ENCODE measurements around the gene GMNN.
"Not testable (repeated sequence)": the region's sequence is repeated elsewhere in the genome, so short reads cannot be mapped to it uniquely, and the experiment has no call there.

GMNN gene

DNA sequence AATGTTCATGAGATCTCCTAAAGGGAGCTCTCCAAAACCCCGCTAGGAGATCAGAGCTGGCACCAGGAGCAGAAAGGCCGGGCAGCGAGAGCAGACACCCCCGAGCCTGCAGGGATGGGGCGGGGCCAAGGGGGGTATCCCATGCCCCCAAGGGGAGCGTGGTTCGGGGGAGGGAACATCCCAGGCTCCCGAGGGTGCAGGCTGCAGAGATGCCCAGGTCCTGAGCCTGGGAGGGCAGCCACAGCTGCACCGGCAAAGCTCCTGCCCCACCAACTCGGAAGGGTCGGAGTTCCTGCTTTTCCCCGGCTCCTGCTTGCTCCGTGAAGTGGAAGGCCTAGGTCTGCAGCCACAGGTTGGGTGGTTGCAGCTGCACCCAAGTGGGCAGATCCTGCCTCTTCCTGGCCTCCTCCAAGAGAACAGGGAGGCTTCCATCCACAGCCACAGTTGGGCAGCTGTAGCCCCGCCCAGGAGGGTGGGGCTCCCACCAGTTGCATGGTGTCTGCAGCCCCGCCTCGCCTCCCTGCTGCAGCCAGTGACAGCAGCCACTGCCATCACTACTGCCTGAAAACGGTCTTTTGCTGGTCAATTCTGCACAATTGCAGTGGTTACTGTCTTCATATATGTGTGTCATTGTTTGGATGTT lies 13.4 kb upstream of the GMNN start:
- no peak for DNase-seq (ENCODE audit: low read depth in 2 of 2, low spot score in 1 of 2)

- DNase-seq (ENCODE audit: low read depth in 2 of 2, low spot score in 1 of 2): no peak
Measured at GRCh38 chr6:24761851-24762250, 12.9 kb upstream of the GMNN start.

- DNase-seq (ENCODE audit: low read depth in 2 of 2, low spot score in 1 of 2): no peak
Measured at GRCh38 chr6:24763578-24763977, 11.2 kb upstream of the GMNN start.

- not testable (repeated sequence) for DNase-seq (ENCODE audit: low read depth in 2 of 2, low spot score in 1 of 2)
Measured at GRCh38 chr6:24764833-24765828, 9.6 kb upstream of the GMNN start.

- not testable (repeated sequence) for DNase-seq (ENCODE audit: low read depth in 2 of 2, low spot score in 1 of 2)
Measured at GRCh38 chr6:24765968-24766367, 8.8 kb upstream of the GMNN start.

DNA sequence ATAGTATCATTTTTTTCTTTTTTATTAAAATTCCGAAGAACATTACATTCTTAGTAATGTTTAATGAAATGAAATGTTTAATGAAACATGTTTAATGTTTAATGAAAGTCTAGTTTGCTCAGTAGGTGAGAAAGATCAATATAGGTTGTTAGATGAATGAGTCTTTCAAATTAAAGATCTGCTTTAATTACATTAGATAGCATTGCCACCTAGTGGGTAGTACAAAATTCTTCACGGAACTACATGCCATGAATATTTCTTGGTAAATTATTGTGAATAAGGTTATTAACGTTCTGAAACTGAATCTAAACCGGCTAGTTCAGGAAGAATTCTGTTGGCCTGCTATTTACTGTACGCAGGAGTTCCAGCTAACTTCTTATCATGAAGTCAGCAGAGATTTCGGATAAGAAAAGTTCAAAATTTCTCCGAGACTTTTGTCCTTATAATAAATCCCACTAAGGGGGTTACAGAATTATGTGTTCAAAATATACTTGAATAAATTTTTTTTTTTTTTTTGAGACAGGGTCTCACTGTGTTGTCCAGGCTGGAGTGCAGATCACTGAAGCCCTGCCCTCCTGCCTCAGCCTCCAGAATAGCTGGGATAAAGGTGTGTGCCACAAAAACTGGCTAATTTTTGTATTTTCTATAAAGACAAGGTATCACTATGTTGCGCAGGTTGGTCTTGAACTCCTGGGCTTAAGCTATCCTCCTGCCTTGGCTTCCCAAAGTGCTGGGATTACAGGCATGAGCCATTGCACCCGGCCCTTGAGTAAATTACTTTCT lies 7.9 kb upstream of the GMNN start:
- DNase-seq (ENCODE audit: low read depth in 2 of 2, low spot score in 1 of 2): no peak

DNA sequence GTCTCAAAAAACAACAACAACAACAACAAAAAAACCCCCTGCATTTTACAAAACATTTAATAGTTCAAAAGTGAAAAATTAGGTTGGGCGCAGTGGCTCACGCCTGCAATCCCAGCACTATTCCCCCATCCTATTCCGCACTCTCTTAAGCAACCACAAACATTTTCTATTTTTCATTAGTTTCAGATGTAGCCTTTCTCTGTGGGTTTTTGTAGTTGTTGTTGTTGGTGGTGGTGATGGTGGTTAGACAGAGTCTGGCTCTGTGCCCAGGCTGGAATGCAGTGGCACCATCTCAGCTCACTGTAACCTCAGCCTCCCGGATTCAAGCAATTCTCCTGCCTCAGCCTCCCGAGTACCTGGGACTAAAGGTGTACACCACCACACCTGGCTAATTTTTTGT lies 6.4 kb upstream of the GMNN start:
- DNase-seq (ENCODE audit: low read depth in 2 of 2, low spot score in 1 of 2): no peak

GRCh38 chr6:24775520-24776058 lies 852 bp downstream of the GMNN start:
- no peak for DNase-seq (ENCODE audit: low read depth in 2 of 2, low spot score in 1 of 2)

DNA sequence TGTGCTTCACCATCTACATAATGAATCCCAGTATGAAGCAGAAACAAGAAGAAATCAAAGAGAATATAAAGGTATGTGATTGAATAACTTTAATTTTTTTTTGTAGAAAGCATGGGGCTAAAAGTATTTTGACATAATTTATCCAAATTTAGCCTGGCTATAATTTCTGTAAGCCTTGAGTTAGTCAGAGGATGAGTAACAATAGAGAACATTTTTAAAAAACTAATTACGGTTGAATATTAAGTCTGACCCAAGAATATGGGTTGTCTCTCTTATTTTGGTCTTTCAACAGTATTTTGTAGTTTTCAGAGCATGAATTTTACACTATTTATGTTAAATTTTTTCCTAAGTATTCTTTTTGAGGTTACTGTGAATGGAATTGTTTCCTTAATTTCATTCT lies 2.5 kb downstream of the GMNN start:
- no peak for DNase-seq (ENCODE audit: low read depth in 2 of 2, low spot score in 1 of 2)

GRCh38 chr6:24778121-24778520 lies 3.4 kb downstream of the GMNN start:
- no peak for DNase-seq (ENCODE audit: low read depth in 2 of 2, low spot score in 1 of 2)

DNA sequence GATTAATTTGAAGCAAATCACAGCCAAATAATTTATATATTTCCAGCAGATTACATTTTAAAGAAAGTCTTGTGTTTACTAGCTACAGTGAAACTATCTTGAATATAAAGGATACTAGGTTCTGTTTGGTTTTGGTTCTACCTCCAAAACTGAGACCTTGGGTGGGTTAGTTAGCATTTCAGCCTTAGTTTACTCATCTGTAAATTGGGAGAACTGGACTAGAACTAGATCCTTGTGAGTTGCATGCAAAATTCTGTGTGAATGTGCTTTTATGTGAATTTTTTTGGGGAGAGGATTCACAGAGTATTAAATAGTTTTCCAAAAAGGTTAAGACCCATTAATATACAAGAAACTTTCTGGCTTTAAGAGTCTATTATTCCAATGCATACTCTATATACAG lies 4.1 kb downstream of the GMNN start:
- no peak for DNase-seq (ENCODE audit: low read depth in 2 of 2, low spot score in 1 of 2)

DNA sequence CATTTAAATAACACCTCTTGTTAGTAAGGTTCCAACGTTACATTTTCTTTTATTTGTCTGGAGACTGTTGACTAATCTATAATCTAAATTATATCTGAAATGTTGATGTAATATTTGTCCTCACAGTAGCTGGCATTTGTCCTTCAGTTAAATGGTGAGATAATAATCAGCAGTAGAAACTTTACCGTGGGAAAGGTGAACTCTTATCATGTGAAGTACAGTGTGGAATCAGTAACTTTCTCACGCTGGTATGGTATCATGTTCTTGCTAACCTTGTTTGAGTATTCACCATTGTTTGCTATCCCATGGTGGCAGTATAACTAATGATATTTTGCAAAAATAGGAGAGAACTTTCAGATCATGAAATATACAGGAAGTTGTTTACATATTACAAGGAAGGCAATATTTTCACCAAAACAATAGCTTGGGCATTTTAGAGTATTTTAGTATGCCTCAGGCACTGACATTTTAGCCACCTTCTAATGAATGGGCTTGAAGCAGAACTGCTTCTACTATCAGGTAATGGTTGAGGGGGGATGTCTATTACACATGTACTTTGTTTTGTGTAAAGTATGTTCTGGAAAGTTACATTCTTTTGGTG lies 4.8 kb downstream of the GMNN start:
- DNase-seq (ENCODE audit: low read depth in 2 of 2, low spot score in 1 of 2): no peak

GRCh38 chr6:24780206-24780605 lies 5.5 kb downstream of the GMNN start:
- DNase-seq (ENCODE audit: low read depth in 2 of 2, low spot score in 1 of 2): no peak

GRCh38 chr6:24788031-24788665 lies 13.4 kb downstream of the GMNN start:
- DNase-seq (ENCODE audit: low read depth in 2 of 2, low spot score in 1 of 2): no peak

DNA sequence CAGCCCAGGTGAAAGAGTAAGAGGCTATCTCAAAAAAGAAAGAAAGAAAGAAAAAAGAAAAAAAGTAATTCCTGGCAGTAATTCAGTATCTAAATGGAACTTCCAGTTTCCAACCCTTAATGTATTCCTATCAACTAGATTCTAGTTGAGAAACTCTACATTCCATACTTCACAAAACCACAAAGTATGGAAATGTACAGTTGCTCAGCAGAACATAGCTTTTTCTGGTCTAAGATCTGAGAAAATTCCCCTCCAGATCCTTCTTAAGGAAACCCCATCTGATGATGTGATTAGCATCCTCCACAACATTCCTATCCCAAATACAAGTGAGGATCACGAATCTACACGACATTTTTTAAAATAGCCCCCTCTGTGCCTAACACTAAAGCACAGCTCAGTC lies 20.4 kb downstream of the GMNN start:
- no peak for DNase-seq (ENCODE audit: low read depth in 2 of 2, low spot score in 1 of 2)

DNA sequence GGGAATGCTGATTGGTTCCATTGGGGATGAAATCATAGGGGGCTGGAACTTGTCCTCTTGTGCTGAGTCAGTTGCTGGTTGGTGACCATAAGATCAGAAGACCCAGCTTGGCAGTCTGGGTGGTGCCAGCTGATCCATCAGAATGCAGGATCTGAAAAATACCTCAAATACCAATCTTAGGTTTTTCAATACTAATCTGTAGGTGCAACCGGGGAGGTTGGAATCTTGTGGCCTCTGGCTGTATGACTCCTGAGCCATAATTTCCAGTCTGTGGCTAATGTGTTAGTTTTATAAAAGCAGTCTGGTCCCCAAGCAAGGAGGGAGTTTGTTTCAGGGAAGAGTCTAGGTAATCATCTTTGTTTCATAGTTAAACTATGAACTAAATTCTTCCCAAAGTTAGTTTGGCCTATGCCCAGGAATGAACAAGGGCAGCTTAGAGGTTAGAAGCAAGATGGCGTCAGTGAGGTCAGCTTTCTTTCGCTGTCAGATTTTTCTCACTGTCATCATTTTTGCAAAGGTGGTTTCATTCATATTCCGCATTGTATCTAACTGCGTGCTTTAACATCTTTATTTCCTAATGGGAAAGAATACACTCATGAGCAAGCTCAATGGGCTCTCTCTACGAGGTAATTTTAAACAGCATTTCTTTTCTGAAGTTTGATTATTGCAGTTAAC lies 22.0 kb downstream of the GMNN start:
- no peak for DNase-seq (ENCODE audit: low read depth in 2 of 2, low spot score in 1 of 2)

DNA sequence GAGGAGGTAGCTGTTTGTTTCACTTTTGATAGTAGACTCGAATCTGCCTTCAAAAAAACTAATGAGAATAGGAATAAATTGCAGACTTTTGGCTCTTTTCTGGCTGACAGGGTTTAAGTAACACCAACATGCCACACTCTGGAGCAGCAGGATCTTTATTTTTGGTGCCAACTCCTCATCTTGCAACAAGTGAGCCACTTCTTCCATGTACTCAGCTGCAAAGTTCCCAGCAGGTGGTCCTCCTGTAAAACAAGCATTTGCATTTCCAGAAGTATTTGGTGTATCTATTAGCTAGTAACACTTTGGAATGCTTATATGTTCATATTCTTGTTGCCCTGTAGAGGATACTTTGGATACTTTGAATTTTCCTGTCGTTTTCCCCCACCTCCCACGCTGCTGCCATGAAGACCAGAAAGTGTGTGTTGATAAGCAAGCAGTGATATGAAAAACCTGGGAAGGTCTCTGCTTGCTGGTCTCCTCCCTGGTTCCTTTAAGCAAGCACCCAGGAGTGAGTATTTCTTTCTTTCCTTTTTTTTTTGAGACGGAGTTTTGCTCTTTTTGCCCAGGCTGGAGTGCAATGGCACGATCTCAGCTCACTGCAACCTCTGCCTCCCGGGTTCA lies 23.0 kb downstream of the GMNN start:
- DNase-seq (ENCODE audit: low read depth in 2 of 2, low spot score in 1 of 2): no peak

GRCh38 chr6:24798740-24799540 lies 24.2 kb downstream of the GMNN start, which contains the start of gene ARMH2:
Gene ARMH2 (minus strand): TSS chr6:24798917. CDS start chr6:24798857, 60 bp downstream.
- no peak for DNase-seq (ENCODE audit: low read depth in 2 of 2, low spot score in 1 of 2)

- no peak for DNase-seq (ENCODE audit: low read depth in 2 of 2, low spot score in 1 of 2)
Measured at GRCh38 chr6:24799541-24799915, 24.8 kb downstream of the GMNN start.

Data from stimulated activated CD8-positive, alpha-beta memory T cell treated with anti-CD3 and anti-CD28 coated beads, Interleukin-4, amount 100 ng/mL, for 1 hour (primary cell).